NCI-H1417 (cell line): ENCODE data around the gene EIF3I.

Source experiments
- DNase-seq, 3 experiments: peaks; one replicate each; lab custom pipeline; 2025; lab: John Stamatoyannopoulos, UW

Gene EIF3I

DNA sequence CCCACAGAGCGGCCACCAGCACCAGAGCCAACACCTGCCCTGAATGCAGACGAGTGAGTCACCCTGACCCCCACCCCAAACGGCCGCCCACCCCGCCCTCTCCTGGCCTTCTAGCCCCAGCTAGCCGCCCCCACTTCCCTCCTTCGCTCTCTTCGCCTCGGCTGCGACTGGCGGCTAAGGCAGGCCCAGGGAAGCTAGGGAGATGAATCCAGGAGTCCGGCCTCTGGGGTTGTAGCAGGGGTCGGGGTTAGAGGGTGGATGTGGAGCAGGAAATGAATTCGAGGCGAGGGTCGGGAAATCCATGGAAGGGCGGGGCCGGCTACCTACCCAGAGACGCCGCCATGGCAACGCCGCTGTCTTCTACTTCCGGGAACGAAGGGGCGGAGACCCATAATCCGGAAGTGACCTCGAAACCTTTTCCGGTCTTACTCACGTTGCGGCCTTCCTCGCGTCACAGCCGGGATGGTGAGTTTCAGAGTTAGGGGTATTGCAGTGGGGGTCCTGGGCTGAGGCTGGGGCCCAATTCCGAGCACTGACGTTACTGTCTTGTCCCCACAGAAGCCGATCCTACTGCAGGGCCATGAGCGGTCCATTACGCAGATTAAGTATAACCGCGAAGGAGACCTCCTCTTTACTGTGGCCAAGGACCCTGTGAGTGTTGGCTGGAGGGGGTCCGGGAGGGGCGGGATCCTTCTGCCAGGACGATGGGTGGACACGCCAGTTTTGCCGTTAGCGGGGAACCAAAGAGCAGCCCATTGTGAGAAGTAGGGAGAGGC is at the start of gene EIF3I, which contains the start of gene TMEM234:
TSS of gene EIF3I (plus strand) at position 428 of the 776 bp plus-strand sequence. CDS start at position 463, 35 bp downstream.
TSS of gene TMEM234 (minus strand) at position 374 of the 776 bp plus-strand sequence. CDS start at position 343, 31 bp downstream.
- peak; percentile 88 to 95 (median 90) for DNase-seq

GRCh38 chr1:32172621-32173245 is 49.5 kb upstream of the EIF3I start:
- DNase-seq, result no peak

GRCh38 chr1:32178380-32179192 is 43.6 kb upstream of the EIF3I start:
- DNase-seq, result no peak

DNA sequence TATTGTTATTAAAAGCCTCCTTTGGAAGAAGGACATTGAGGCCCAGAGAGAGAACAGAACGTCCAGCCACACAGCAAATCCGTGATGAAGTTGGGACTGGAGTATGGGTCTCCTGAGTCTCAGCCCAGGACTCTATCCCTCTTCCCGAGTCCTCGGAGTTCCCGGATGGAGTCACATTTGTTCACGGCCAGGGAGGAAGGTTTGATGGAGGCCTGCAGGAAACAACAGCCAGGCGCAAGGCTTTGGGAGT is 43.1 kb upstream of the EIF3I start:
- no peak for DNase-seq

- peak; percentile 89 to 96 (median 95) for DNase-seq
Measured at GRCh38 chr1:32179443-32180185, 42.6 kb upstream of the EIF3I start, which contains the start of gene TXLNA. TXLNA (plus strand) TSS chr1:32179675; CDS start chr1:32180346, 671 bp downstream.

GRCh38 chr1:32180186-32181060 is 41.8 kb upstream of the EIF3I start:
- peak in 2 of 3 experiments; percentile 52 to 67 for DNase-seq

- DNase-seq, result no peak
Measured at GRCh38 chr1:32181065-32181464, 41.1 kb upstream of the EIF3I start.

GRCh38 chr1:32181563-32181962 is 40.6 kb upstream of the EIF3I start:
- DNase-seq, result no peak

DNA sequence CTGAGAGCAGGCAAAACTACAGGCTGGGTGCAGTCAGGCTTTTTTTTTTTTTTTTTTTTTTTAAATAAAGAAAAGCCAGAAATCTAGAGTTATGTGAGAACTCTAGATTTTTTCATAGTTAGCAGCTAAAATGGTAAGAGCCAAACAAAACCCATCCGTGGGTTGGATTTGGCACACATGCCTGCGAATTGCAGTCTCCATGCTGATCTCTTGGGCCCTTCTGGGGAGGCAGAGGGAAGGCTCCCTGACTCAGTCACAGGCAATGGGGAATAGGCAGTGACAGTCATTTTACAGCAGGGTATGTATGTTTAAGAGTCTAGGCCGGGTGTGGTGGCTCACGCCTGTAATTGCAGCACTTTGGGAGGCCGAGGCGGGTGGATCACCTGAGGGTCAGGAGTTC is 40.1 kb upstream of the EIF3I start:
- no peak for DNase-seq

- no peak for DNase-seq
Measured at GRCh38 chr1:32184650-32185049, 37.6 kb upstream of the EIF3I start.

DNA sequence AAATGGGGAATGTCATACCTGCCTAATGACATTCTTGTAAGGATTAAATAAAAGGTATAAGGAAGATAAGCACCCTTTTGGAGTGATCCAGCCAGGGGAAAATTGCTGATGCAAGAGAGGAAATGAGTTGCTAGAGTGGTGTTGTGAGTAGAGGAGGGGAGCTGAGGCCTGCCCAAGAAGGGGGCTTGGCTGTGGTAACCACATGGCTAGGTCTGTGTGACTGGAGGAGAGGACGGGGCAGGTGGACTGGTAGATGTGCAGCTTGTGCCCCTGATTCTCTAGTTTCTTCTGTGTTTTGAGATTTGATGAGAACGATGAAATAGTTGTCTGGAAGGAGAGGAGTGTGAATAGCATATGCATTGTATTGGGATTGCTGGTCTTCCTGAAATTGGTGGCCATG is 36.1 kb upstream of the EIF3I start:
- DNase-seq, result no peak

DNA sequence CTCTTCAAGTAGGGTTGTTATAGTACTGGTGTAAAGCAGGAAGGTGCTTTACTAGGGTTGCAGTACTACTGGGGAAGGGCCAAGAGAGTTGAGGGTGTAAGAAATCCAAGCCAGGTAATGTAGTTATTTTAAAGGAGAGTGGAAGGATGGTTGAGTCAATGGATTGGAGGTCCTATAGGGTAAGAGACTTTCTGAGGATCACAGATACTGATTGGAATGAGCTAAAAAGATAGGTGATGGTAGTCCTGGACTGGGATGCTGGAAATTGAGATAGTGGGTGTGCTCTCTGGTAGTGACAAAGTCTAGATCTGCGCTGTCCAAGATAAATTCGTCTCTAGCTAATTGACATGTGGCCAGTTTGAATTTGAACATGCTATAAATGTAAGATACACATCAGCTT is 35.7 kb upstream of the EIF3I start:
- DNase-seq, result no peak

GRCh38 chr1:32187850-32188249 is 34.4 kb upstream of the EIF3I start:
- DNase-seq, result no peak

- no peak for DNase-seq
Measured at GRCh38 chr1:32192220-32192948, 29.8 kb upstream of the EIF3I start.

DNA sequence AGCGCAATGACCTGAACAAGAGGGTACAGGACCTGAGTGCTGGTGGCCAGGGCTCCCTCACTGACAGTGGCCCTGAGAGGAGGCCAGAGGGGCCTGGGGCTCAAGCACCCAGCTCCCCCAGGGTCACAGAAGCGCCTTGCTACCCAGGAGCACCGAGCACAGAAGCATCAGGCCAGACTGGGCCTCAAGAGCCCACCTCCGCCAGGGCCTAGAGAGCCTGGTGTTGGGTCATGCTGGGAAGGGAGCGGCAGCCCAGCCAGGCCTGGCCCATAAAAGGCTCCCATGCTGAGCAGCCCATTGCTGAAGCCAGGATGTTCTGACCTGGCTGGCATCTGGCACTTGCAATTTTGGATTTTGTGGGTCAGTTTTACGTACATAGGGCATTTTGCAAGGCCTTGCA is 27.2 kb upstream of the EIF3I start:
- no peak for DNase-seq

DNA sequence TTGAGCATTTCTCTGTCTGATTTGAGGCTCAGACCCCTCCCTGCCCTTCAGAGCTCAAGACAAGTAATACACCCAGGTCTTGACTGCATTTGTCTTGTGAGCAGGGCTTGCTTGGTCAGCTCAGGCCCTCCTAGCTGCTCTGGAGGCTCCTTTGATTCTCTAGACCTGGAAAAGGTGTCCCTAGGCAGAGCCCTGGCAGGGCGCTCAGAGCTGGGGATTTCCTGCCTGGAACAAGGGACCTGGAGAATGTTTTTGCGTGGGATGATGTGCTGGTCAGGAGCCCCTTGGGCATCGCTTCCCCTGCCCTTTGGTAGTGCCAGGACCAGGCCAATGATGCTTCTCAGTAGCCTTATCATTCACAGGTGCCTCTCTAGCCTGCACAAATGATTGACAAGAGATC is 26.7 kb upstream of the EIF3I start:
- DNase-seq, result no peak

DNA sequence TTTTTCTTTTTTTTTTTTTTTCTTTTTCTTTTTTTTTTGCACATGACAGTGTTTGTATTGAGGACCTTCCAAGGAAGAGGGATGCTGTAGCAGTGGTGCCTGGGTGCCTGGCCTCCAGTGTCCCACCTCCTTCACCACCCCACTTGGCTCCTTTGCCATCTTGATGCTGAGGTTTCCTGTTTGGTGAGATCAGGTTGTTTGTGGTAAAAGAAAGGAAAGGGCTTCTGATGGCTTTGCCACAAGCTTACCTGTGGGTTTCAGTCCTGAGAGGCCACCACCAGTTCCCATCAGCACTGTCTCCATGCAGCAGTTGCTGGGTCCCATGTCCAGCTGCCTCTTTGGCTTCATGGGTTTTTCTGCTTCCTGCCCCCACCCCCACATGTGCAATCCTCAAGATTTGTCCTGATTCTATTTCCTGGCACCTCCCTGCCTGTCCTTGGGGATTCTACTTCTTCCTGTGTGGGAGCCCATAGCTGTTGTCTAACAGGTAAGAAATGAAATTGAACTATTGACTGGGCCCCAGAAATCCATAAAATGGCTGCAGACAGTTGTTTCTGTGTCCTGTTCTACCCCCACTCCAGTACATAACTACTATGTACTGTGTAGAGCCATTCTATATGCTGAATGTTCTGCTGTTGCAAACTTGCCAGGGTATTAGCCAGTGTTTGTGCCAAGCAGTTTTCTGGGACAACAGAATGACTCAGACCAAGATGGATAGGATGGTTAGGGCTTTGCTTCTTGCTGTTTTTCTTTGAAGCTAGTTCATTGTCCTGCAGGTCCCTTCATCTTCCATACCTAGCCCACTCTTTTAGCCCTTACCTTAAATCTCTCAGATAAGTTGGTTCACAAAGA is 26.0 kb upstream of the EIF3I start:
- DNase-seq, result no peak

DNA sequence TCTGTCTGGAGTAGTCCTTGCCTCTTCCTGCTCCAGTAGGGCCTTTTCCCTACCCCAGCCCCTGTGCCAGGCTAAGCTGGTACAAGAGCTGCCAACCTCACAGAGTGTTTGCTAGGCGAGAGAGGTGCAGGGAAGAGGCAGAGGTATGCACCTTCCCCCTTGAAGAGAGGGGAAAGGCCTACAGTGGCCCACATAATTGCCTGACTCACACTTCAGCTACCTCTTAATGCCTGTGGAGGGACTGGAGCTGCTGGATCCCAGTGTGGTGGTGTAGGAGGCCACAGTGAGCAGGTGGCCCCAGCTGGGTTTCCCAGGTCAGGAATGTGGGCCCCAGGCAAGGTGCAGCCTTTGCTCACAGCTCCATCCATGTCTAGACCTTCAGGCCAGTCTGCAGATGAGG is 25.1 kb upstream of the EIF3I start:
- DNase-seq, result peak in 1 of 3 experiments; percentile 14

DNA sequence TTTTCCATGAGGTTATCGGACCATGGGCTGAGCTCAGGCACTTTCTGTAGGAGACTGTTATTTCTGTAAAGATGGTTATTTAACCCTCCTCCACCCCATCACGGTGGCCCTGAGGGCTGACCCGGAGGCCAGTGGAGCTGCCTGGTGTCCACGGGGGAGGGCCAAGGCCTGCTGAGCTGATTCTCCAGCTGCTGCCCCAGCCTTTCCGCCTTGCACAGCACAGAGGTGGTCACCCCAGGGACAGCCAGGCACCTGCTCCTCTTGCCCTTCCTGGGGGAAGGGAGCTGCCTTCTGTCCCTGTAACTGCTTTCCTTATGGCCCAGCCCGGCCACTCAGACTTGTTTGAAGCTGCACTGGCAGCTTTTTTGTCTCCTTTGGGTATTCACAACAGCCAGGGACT is 24.4 kb upstream of the EIF3I start:
- peak in 1 of 3 experiments; percentile 17 for DNase-seq
